Measurements from ENCODE around the gene LIN28B.

GRCh38 chr6:104969785-104970581 lies 13.1 kb downstream of the LIN28B start:
- TF ChIP-seq GABPA (IDR thresholded peaks at IDR 0.05 in 1 of 2, conservative IDR thresholded peaks at IDR 0.05 in 1 of 2) (no peak), CTCF (IDR thresholded peaks at IDR 0.05; ENCODE audit: low read depth, low read length, missing input control) (no peak), RAD21 (IDR thresholded peaks at IDR 0.05) (no peak), ZBTB33 (IDR thresholded peaks at IDR 0.05) (no peak), MAX (IDR thresholded peaks at IDR 0.05) (no peak), YY1 (IDR thresholded peaks at IDR 0.05) (no peak), TAF1 (conservative IDR thresholded peaks at IDR 0.05) (no peak), FOXA1 (IDR thresholded peaks at IDR 0.05) (no peak), ATF3 (IDR thresholded peaks at IDR 0.05) (no peak), RXRA (IDR thresholded peaks at IDR 0.05) (no peak), JUND (IDR thresholded peaks at IDR 0.05) (no peak), HNF4A (conservative IDR thresholded peaks at IDR 0.05) (no peak), REST (IDR thresholded peaks at IDR 0.05) (no peak)
